ENCODE results near the gene STMND1. TPM values are rescaled to one million over a fixed set of nuclear protein-coding genes. Genes with fewer than 3 reads are reported as not detected.

STMND1 gene
- total and polyA plus RNA-seq, 4 experiments from 2014 or later: not detected

DNA sequence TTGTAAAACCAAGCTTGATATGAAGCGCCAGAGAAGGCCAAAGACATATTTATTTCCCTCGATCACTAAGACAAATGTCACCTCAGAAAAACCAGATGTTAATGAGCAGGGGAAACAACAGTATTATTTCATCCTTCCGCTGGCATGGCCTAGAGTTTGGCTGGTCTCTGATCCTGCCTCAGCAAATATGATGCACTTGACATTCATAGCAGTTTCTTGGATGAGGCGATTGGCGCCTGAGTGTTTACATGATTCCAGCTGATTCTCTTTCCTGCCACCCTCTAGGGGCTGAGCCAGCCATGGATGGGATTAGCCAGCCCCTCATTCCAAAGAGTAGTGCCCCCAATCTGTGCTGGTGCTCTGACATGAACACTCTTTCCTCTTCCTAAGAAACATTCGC, 67.9 kb downstream of the STMND1 start:
- Histone ChIP-seq H3K4me1 (ENCODE audit: insufficient read depth, low read length) (no peaks in the 10 kb centered on the region), H3K27me3 (ENCODE audit: insufficient read depth, low read length) (no peaks in the 10 kb centered on the region), H3K9me3 (ENCODE audit: control insufficient read depth in 1 of 2, low read length in 2 of 2) (no peaks in the 10 kb centered on the region), H3K27ac (ENCODE audit: low read depth, low read length) (no peak overlapping the region), H3K36me3 (ENCODE audit: insufficient read depth, low read length) (no peaks in the 10 kb centered on the region), H3K4me3 (ENCODE audit: low read length in 2 of 2) (no peak overlapping the region)
- H3K36me3 Mint-ChIP-seq: no peaks in the 10 kb centered on the region
- ChIA-PET POLR2A (ENCODE audit: partially characterized antibody) (no interaction called here), CTCF (ENCODE audit: partially characterized antibody) (interaction anchor here (0.8 kb wide), 1 partner anchor 11 kb away, joined by 3 read pairs; no protein-coding TSS in a partner anchor)
- no peak for DNase-seq
- H3K4me3 Mint-ChIP-seq: no peak overlapping the region
- intact Hi-C loops (cut with micrococcal nuclease): no loop called here
- H3K27me3 Mint-ChIP-seq: peaks cover under 1 to 2% of the 10 kb centered on the region in 2 donors
- no peaks in the 10 kb centered on the region for H3K9me3 Mint-ChIP-seq
- H3K4me1 Mint-ChIP-seq: no peaks in the 10 kb centered on the region
- no peak overlapping the region for H3K27ac Mint-ChIP-seq

DNA sequence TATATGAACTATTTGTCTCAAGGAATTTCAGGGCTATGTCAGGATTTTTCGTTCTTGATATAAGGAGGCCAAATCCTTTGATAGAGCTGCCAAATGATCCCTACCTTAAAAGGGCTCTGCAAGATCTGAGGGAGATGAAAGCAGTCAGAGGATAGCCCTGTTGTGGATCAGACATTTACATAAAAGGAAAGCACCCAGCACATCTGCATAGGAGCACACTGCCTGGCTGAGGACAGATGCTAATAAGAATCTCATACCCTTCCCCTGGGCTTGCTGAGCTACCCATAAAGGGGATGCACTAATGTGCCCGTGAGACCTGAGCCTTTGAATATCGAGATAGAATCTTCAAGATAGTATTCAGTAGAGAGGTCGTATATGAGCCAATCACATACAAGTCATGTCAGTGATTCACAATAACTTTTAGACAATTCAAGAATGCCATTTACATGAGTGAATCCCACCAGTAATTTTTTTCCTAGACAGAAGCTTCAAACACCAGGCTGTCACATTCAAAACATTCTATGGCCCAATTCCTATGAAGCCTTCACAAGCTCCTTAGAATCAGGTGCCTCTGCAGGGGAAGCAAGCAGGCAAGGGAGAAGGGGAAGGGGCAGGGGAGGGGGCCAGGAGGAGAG, 71.1 kb downstream of the STMND1 start:
- Histone ChIP-seq H3K27me3 (ENCODE audit: insufficient read depth, low read length) (no peaks in the 10 kb centered on the region), H3K4me1 (ENCODE audit: insufficient read depth, low read length) (no peaks in the 10 kb centered on the region), H3K36me3 (ENCODE audit: insufficient read depth, low read length) (no peaks in the 10 kb centered on the region), H3K4me3 (ENCODE audit: low read length in 2 of 2) (no peak overlapping the region), H3K9me3 (ENCODE audit: control insufficient read depth in 1 of 2, low read length in 2 of 2) (no peaks in the 10 kb centered on the region), H3K27ac (ENCODE audit: low read depth, low read length) (no peak overlapping the region)
- DNase-seq: no peak
- no peaks in the 10 kb centered on the region for H3K4me1 Mint-ChIP-seq
- no peak overlapping the region for H3K4me3 Mint-ChIP-seq
- no peaks in the 10 kb centered on the region for H3K36me3 Mint-ChIP-seq
- H3K27ac Mint-ChIP-seq: no peak overlapping the region
- intact Hi-C loops (cut with micrococcal nuclease): no loop called here
- CTCF ChIA-PET (ENCODE audit: partially characterized antibody): no interaction called here
- POLR2A ChIA-PET (ENCODE audit: partially characterized antibody): no interaction called here
- peaks cover 0 to 2% (median 0%) of the 10 kb centered on the region in 8 donors for H3K9me3 Mint-ChIP-seq
- peaks cover 2 to 4% of the 10 kb centered on the region in 2 donors for H3K27me3 Mint-ChIP-seq

DNA sequence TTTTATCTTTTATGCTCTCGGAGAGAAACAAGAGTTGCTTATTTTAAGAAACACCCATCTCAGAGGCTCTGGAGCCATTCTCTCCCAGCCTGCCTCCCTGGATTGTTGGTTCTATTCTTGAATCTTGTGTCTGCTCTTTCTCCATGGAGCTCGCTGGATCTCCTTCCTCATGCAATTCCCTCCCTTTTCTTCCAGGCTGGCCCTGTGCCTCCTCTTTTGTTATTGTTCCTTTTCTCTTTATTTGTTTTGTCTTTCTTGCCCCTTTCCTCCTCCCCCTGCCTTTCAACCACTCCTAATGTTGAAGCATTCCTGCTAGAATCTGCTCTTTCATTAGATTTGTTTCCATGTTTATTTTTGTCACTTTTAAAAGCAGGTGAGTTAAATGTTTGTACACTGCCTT, 76.5 kb downstream of the STMND1 start:
- Histone ChIP-seq H3K9me3 (ENCODE audit: control insufficient read depth in 1 of 2, low read length in 2 of 2) (no peaks in the 10 kb centered on the region), H3K36me3 (ENCODE audit: insufficient read depth, low read length) (no peaks in the 10 kb centered on the region), H3K27ac (ENCODE audit: low read depth, low read length) (no peak overlapping the region), H3K4me1 (ENCODE audit: insufficient read depth, low read length) (no peaks in the 10 kb centered on the region), H3K27me3 (ENCODE audit: insufficient read depth, low read length) (peaks cover 2% of the 10 kb centered on the region), H3K4me3 (ENCODE audit: low read length in 2 of 2) (no peak overlapping the region)
- no peaks in the 10 kb centered on the region for H3K36me3 Mint-ChIP-seq
- H3K4me3 Mint-ChIP-seq: no peak overlapping the region
- intact Hi-C loops (cut with micrococcal nuclease): no loop called here
- peaks cover 1 to 4% of the 10 kb centered on the region in 2 donors for H3K27me3 Mint-ChIP-seq
- ChIA-PET POLR2A (ENCODE audit: partially characterized antibody) (no interaction called here), CTCF (ENCODE audit: partially characterized antibody) (interaction anchor here (1.3 kb wide), 1 partner anchor 626 kb away, joined by 3 read pairs; no protein-coding TSS in a partner anchor)
- peaks cover 0 to 3% (median 0%) of the 10 kb centered on the region in 8 donors for H3K9me3 Mint-ChIP-seq
- H3K4me1 Mint-ChIP-seq: no peaks in the 10 kb centered on the region
- H3K27ac Mint-ChIP-seq: no peak overlapping the region
- no peak for DNase-seq

- H3K36me3 Mint-ChIP-seq: no peaks in the 10 kb centered on the region
- Histone ChIP-seq H3K27ac (ENCODE audit: low read depth, low read length) (no peak overlapping the region), H3K4me1 (ENCODE audit: insufficient read depth, low read length) (no peaks in the 10 kb centered on the region), H3K36me3 (ENCODE audit: insufficient read depth, low read length) (no peaks in the 10 kb centered on the region), H3K4me3 (ENCODE audit: low read length in 2 of 2) (no peak overlapping the region), H3K27me3 (ENCODE audit: insufficient read depth, low read length) (peaks cover 3% of the 10 kb centered on the region), H3K9me3 (ENCODE audit: control insufficient read depth in 1 of 2, low read length in 2 of 2) (no peaks in the 10 kb centered on the region)
- intact Hi-C loops (cut with micrococcal nuclease): no loop called here
- no peak overlapping the region for H3K4me3 Mint-ChIP-seq
- POLR2A ChIA-PET (ENCODE audit: partially characterized antibody): no interaction called here
- DNase-seq: no peak
- H3K27me3 Mint-ChIP-seq: peaks cover 1 to 6% of the 10 kb centered on the region in 2 donors
- no peak overlapping the region for H3K27ac Mint-ChIP-seq
- H3K9me3 Mint-ChIP-seq: peaks cover 0 to 3% (median 0%) of the 10 kb centered on the region in 8 donors
- CTCF ChIA-PET (ENCODE audit: partially characterized antibody): interaction anchor here (1.3 kb wide), 1 partner anchor 625 kb away, joined by 3 read pairs; no protein-coding TSS in a partner anchor
- no peaks in the 10 kb centered on the region for H3K4me1 Mint-ChIP-seq
Measured at GRCh38 chr6:17178754-17179529, 77.1 kb downstream of the STMND1 start.

GRCh38 chr6:17179530-17180073, 77.8 kb downstream of the STMND1 start:
- Mint-ChIP-seq H3K27me3 (peaks cover 1 to 6% of the 10 kb centered on the region in 2 donors), H3K27ac (no peak overlapping the region), H3K4me1 (no peaks in the 10 kb centered on the region), H3K36me3 (no peaks in the 10 kb centered on the region), H3K4me3 (no peak overlapping the region), H3K9me3 (peaks cover 0 to 3% (median 0%) of the 10 kb centered on the region in 8 donors)
- Histone ChIP-seq H3K9me3 (ENCODE audit: control insufficient read depth in 1 of 2, low read length in 2 of 2) (no peaks in the 10 kb centered on the region), H3K4me1 (ENCODE audit: insufficient read depth, low read length) (no peaks in the 10 kb centered on the region), H3K27me3 (ENCODE audit: insufficient read depth, low read length) (peaks cover 3% of the 10 kb centered on the region), H3K4me3 (ENCODE audit: low read length in 2 of 2) (no peak overlapping the region), H3K36me3 (ENCODE audit: insufficient read depth, low read length) (no peaks in the 10 kb centered on the region), H3K27ac (ENCODE audit: low read depth, low read length) (no peak overlapping the region)
- CTCF ChIA-PET (ENCODE audit: partially characterized antibody): interaction anchor here (1.3 kb wide), 1 partner anchor 625 kb away, joined by 3 read pairs; no protein-coding TSS in a partner anchor
- intact Hi-C loops (cut with micrococcal nuclease): no loop called here
- POLR2A ChIA-PET (ENCODE audit: partially characterized antibody): no interaction called here
- no peak for DNase-seq

Other genes with a start within 250 kb of the STMND1 start
- gene RBM24, start 179.3 kb downstream of the STMND1 start, total RNA-seq: not detected
- not detected for gene RBM24, start 179.3 kb downstream of the STMND1 start, polyA plus RNA-seq

All from CD4-positive, alpha-beta memory T cell (primary cell).